ENCODE measurements around the gene DIP2A.

The DIP2A gene

GRCh38 chr21:46480466-46480865, 21.8 kb downstream of the DIP2A start:
- H3K4me1 ChIP-seq (ENCODE audit: control insufficient read depth in 2 of 2, insufficient read depth in 1 of 2, low read depth in 1 of 2, low read length in 2 of 2), result peaks cover 0 to 3% of the 10 kb centered on the region in 2 donors

GRCh38 chr21:46482225-46482845, 23.6 kb downstream of the DIP2A start:
- Histone ChIP-seq H3K4me1 (ENCODE audit: control insufficient read depth in 2 of 2, insufficient read depth in 1 of 2, low read depth in 1 of 2, low read length in 2 of 2) (peaks cover 0 to 3% of the 10 kb centered on the region in 2 donors), H3K27me3 (ENCODE audit: control insufficient read depth in 3 of 3, insufficient read depth in 3 of 3, low read depth in 1 of 3, low read length in 3 of 3) (no peaks in the 10 kb centered on the region), H2BK120ac (ENCODE audit: low read depth, low read length) (no peak overlapping the region), H3K23ac (ENCODE audit: low read depth, low read length, poor library complexity) (no peak overlapping the region), H3K4ac (ENCODE audit: low read length) (no peak overlapping the region), H3K79me1 (ENCODE audit: low read depth, low read length) (peaks cover 7% of the 10 kb centered on the region), H3K27ac (replicated peaks; ENCODE audit: low read length) (no peak overlapping the region), H3K4me3 (ENCODE audit: low read length in 2 of 2) (no peak overlapping the region), H3K14ac (ENCODE audit: low read length) (no peak overlapping the region), H3K18ac (ENCODE audit: low read length) (no peak overlapping the region), H3K4me2 (ENCODE audit: insufficient read depth, low read length, poor library complexity, severe bottlenecking) (no peak overlapping the region), H4K8ac (ENCODE audit: low read depth, low read length) (no peak overlapping the region), H2AK5ac (ENCODE audit: low read depth, low read length) (no peak overlapping the region), H3K9me3 (replicated peaks in 1 of 2; ENCODE audit: control insufficient read depth in 2 of 2, insufficient read depth in 1 of 2, low read depth in 1 of 2, low read length in 2 of 2) (no peaks in the 10 kb centered on the region), H3K9ac (ENCODE audit: low read depth, low read length, poor library complexity) (no peak overlapping the region), H2BK12ac (ENCODE audit: low read length) (no peak overlapping the region), H2AFZ (ENCODE audit: low read length) (no peak overlapping the region), H2BK15ac (ENCODE audit: low read length) (no peak overlapping the region), H4K91ac (ENCODE audit: low read depth, low read length, poor library complexity) (no peak overlapping the region), H3K36me3 (replicated peaks in 1 of 2; ENCODE audit: control insufficient read depth in 2 of 2, insufficient read depth in 2 of 2, low read length in 2 of 2) (peaks cover 4 to 64% of the 10 kb centered on the region in 2 donors), H2BK5ac (ENCODE audit: low read length) (no peak overlapping the region)
- whole genome bisulfite sequencing, 2 donors (ENCODE audit: extremely low coverage in 2 of 2, insufficient read length in 2 of 2, insufficient replicate concordance in 1 of 2), result no CpG with 5 or more reads among the region's 6 CpGs
- no peak for DNase-seq (ENCODE audit: low spot score)

More at GRCh38 chr21:46480466-46480865, 21.8 kb downstream of the DIP2A start:
- H3K14ac ChIP-seq (ENCODE audit: low read length), result no peak overlapping the region
- H3K79me1 ChIP-seq (ENCODE audit: low read depth, low read length), result peaks cover 7% of the 10 kb centered on the region
- no peak overlapping the region for H2AK5ac ChIP-seq (ENCODE audit: low read depth, low read length)
- peaks cover 2 to 59% of the 10 kb centered on the region in 2 donors for H3K36me3 ChIP-seq (replicated peaks in 1 of 2; ENCODE audit: control insufficient read depth in 2 of 2, insufficient read depth in 2 of 2, low read length in 2 of 2)
- H2AFZ ChIP-seq (ENCODE audit: low read length), result no peak overlapping the region
- no peak overlapping the region for H2BK15ac ChIP-seq (ENCODE audit: low read length)
- peak overlapping the region; percentile 57 for H3K18ac ChIP-seq (ENCODE audit: low read length)
- H2BK120ac ChIP-seq (ENCODE audit: low read depth, low read length), result no peak overlapping the region
- no peak overlapping the region for H3K4ac ChIP-seq (ENCODE audit: low read length)
- no peak overlapping the region for H4K91ac ChIP-seq (ENCODE audit: low read depth, low read length, poor library complexity)
- H3K27me3 ChIP-seq (ENCODE audit: control insufficient read depth in 3 of 3, insufficient read depth in 3 of 3, low read depth in 1 of 3, low read length in 3 of 3), result no peaks in the 10 kb centered on the region
- H3K9me3 ChIP-seq (replicated peaks in 1 of 2; ENCODE audit: control insufficient read depth in 2 of 2, insufficient read depth in 1 of 2, low read depth in 1 of 2, low read length in 2 of 2), result no peaks in the 10 kb centered on the region
- no peak overlapping the region for H2BK5ac ChIP-seq (ENCODE audit: low read length)
- H3K27ac ChIP-seq (replicated peaks; ENCODE audit: low read length), result no peak overlapping the region
- H3K23ac ChIP-seq (ENCODE audit: low read depth, low read length, poor library complexity), result no peak overlapping the region
- H3K9ac ChIP-seq (ENCODE audit: low read depth, low read length, poor library complexity), result no peak overlapping the region
- no CpG with 5 or more reads among the region's 5 CpGs for WGBS, 2 donors (ENCODE audit: extremely low coverage in 2 of 2, insufficient read length in 2 of 2, insufficient replicate concordance in 1 of 2)
- no peak for DNase-seq (ENCODE audit: low spot score)
- H2BK12ac ChIP-seq (ENCODE audit: low read length), result no peak overlapping the region
- no peak overlapping the region for H3K4me3 ChIP-seq (ENCODE audit: low read length in 2 of 2)
- H3K4me2 ChIP-seq (ENCODE audit: insufficient read depth, low read length, poor library complexity, severe bottlenecking), result no peak overlapping the region
- no peak overlapping the region for H4K8ac ChIP-seq (ENCODE audit: low read depth, low read length)

- Histone ChIP-seq H3K79me1 (ENCODE audit: low read depth, low read length) (peaks cover 7% of the 10 kb centered on the region), H4K8ac (ENCODE audit: low read depth, low read length) (no peak overlapping the region), H3K27me3 (ENCODE audit: control insufficient read depth in 3 of 3, insufficient read depth in 3 of 3, low read depth in 1 of 3, low read length in 3 of 3) (no peaks in the 10 kb centered on the region), H2BK15ac (ENCODE audit: low read length) (no peak overlapping the region), H3K9me3 (replicated peaks in 1 of 2; ENCODE audit: control insufficient read depth in 2 of 2, insufficient read depth in 1 of 2, low read depth in 1 of 2, low read length in 2 of 2) (no peaks in the 10 kb centered on the region), H3K4me3 (ENCODE audit: low read length in 2 of 2) (no peak overlapping the region), H3K4me1 (ENCODE audit: control insufficient read depth in 2 of 2, insufficient read depth in 1 of 2, low read depth in 1 of 2, low read length in 2 of 2) (peaks cover 0 to 3% of the 10 kb centered on the region in 2 donors), H3K36me3 (replicated peaks in 1 of 2; ENCODE audit: control insufficient read depth in 2 of 2, insufficient read depth in 2 of 2, low read length in 2 of 2) (peaks cover 4 to 66% of the 10 kb centered on the region in 2 donors), H3K18ac (ENCODE audit: low read length) (no peak overlapping the region), H3K14ac (ENCODE audit: low read length) (no peak overlapping the region), H2AK5ac (ENCODE audit: low read depth, low read length) (no peak overlapping the region), H3K23ac (ENCODE audit: low read depth, low read length, poor library complexity) (no peak overlapping the region), H3K27ac (replicated peaks; ENCODE audit: low read length) (no peak overlapping the region), H2AFZ (ENCODE audit: low read length) (no peak overlapping the region), H2BK5ac (ENCODE audit: low read length) (no peak overlapping the region), H3K4ac (ENCODE audit: low read length) (no peak overlapping the region), H3K9ac (ENCODE audit: low read depth, low read length, poor library complexity) (no peak overlapping the region), H2BK120ac (ENCODE audit: low read depth, low read length) (no peak overlapping the region), H2BK12ac (ENCODE audit: low read length) (no peak overlapping the region), H4K91ac (ENCODE audit: low read depth, low read length, poor library complexity) (no peak overlapping the region), H3K4me2 (ENCODE audit: insufficient read depth, low read length, poor library complexity, severe bottlenecking) (no peak overlapping the region)
- WGBS, 2 donors (ENCODE audit: extremely low coverage in 2 of 2, insufficient read length in 2 of 2, insufficient replicate concordance in 1 of 2), result no CpG with 5 or more reads among the region's 2 CpGs
- DNase-seq (ENCODE audit: low spot score), result no peak
Measured at GRCh38 chr21:46482846-46483231, 24.1 kb downstream of the DIP2A start.

GRCh38 chr21:46483300-46484295, 24.9 kb downstream of the DIP2A start:
- Histone ChIP-seq H3K79me1 (ENCODE audit: low read depth, low read length) (peaks cover 7% of the 10 kb centered on the region), H3K4me1 (ENCODE audit: control insufficient read depth in 2 of 2, insufficient read depth in 1 of 2, low read depth in 1 of 2, low read length in 2 of 2) (peaks cover 0 to 3% of the 10 kb centered on the region in 2 donors), H3K4me3 (ENCODE audit: low read length in 2 of 2) (no peak overlapping the region), H3K9me3 (replicated peaks in 1 of 2; ENCODE audit: control insufficient read depth in 2 of 2, insufficient read depth in 1 of 2, low read depth in 1 of 2, low read length in 2 of 2) (no peaks in the 10 kb centered on the region), H3K27ac (replicated peaks; ENCODE audit: low read length) (no peak overlapping the region), H3K36me3 (replicated peaks in 1 of 2; ENCODE audit: control insufficient read depth in 2 of 2, insufficient read depth in 2 of 2, low read length in 2 of 2) (peaks cover 4 to 68% of the 10 kb centered on the region in 2 donors), H3K4me2 (ENCODE audit: insufficient read depth, low read length, poor library complexity, severe bottlenecking) (no peak overlapping the region), H3K9ac (ENCODE audit: low read depth, low read length, poor library complexity) (no peak overlapping the region), H4K8ac (ENCODE audit: low read depth, low read length) (no peak overlapping the region), H2BK120ac (ENCODE audit: low read depth, low read length) (no peak overlapping the region), H3K27me3 (ENCODE audit: control insufficient read depth in 3 of 3, insufficient read depth in 3 of 3, low read depth in 1 of 3, low read length in 3 of 3) (no peaks in the 10 kb centered on the region), H3K4ac (ENCODE audit: low read length) (no peak overlapping the region), H3K18ac (ENCODE audit: low read length) (no peak overlapping the region), H2AFZ (ENCODE audit: low read length) (no peak overlapping the region), H4K91ac (ENCODE audit: low read depth, low read length, poor library complexity) (no peak overlapping the region), H2BK12ac (ENCODE audit: low read length) (no peak overlapping the region), H2BK5ac (ENCODE audit: low read length) (no peak overlapping the region), H2AK5ac (ENCODE audit: low read depth, low read length) (no peak overlapping the region), H3K23ac (ENCODE audit: low read depth, low read length, poor library complexity) (no peak overlapping the region), H3K14ac (ENCODE audit: low read length) (no peak overlapping the region), H2BK15ac (ENCODE audit: low read length) (no peak overlapping the region)
- no CpG with 5 or more reads among the region's 6 CpGs for WGBS, 2 donors (ENCODE audit: extremely low coverage in 2 of 2, insufficient read length in 2 of 2, insufficient replicate concordance in 1 of 2)
- no peak for DNase-seq (ENCODE audit: low spot score)

All from neuronal stem cell (in vitro differentiated cells).